ENCODE data around the gene MYL10. TPM values are rescaled to one million over a fixed set of nuclear protein-coding genes. Genes with fewer than 3 reads are reported as not detected.
"Not testable (repeated sequence)": the region's sequence is repeated elsewhere in the genome, so short reads cannot be mapped to it uniquely, and the experiment has no call there.

Gene MYL10
- polyA plus RNA-seq, 1 of the 3 experiments (the other 2 are of a cell fraction), result not detected

GRCh38 chr7:101639127-101639526 is 10.0 kb upstream of the MYL10 start:
- H2AFZ ChIP-seq (ENCODE audit: low read depth); H4K20me1 ChIP-seq (ENCODE audit: insufficient read depth); H3K27ac ChIP-seq (ENCODE audit: low read depth in 2 of 2, low read length in 1 of 2); H3K9ac ChIP-seq; H3F3A ChIP-seq (replicated peaks; ENCODE audit: insufficient read depth); POLR2A ChIA-PET; H3K27me3 ChIP-seq (ENCODE audit: insufficient read depth); H3K36me3 ChIP-seq (replicated peaks in 1 of 2; ENCODE audit: control insufficient read depth in 1 of 2, insufficient read depth in 2 of 2, low read length in 1 of 2); H3K4me3 ChIP-seq (ENCODE audit: low read depth in 2 of 2, low read length in 1 of 2); H3K79me2 ChIP-seq (ENCODE audit: insufficient read depth); H3K9me3 ChIP-seq; DNase-seq; H3K4me2 ChIP-seq; H3K9me2 ChIP-seq: not testable (repeated sequence)
- peaks cover 6 to 16% of the 10 kb centered on the region in 2 experiments; a peak in 3 of 4 replicates for H3K4me1 ChIP-seq (ENCODE audit: control insufficient read depth in 1 of 2, insufficient read depth in 2 of 2, low read depth in 1 of 2, low read length in 1 of 2)
- CTCF ChIA-PET, result interaction anchor here (1.0 to 1.1 kb wide), 2 partner anchors 37 to 100 kb away, joined by 3 read pairs; no protein-coding TSS in a partner anchor
- WGBS (ENCODE audit: low lambda C conversion rate), result 94% methylated on average over 4 of the region's 4 CpGs

GRCh38 chr7:101636822-101637623 is 7.9 kb upstream of the MYL10 start:
- no peaks in the 10 kb centered on the region for H3K9me2 ChIP-seq
- no peak overlapping the region for H2AFZ ChIP-seq (ENCODE audit: low read depth)
- H3K27ac ChIP-seq (ENCODE audit: low read depth in 2 of 2, low read length in 1 of 2), result no peak overlapping the region
- no peak overlapping the region for H3K4me3 ChIP-seq (ENCODE audit: low read depth in 2 of 2, low read length in 1 of 2)
- no peaks in the 10 kb centered on the region for H3K27me3 ChIP-seq (ENCODE audit: insufficient read depth)
- TF ChIP-seq EP300 (IDR thresholded peaks at IDR 0.05; ENCODE audit: borderline replicate concordance in 1 of 2, low read depth in 1 of 2, low read length in 1 of 2), result no peak
- no peak for TF ChIP-seq IRF3 (IDR thresholded peaks at IDR 0.05; ENCODE audit: low read depth, low read length)
- TF ChIP-seq PBX3 (IDR thresholded peaks at IDR 0.05), result no peak
- TF ChIP-seq FOSL2 (IDR thresholded peaks at IDR 0.05; ENCODE audit: borderline replicate concordance, low read depth), result no peak
- TF ChIP-seq REST (IDR thresholded peaks at IDR 0.05; ENCODE audit: low read depth, low read length), result no peak
- TF ChIP-seq CTCF (IDR thresholded peaks at IDR 0.05), result no peak
- TF ChIP-seq MXI1 (IDR thresholded peaks at IDR 0.05; ENCODE audit: low read depth, low read length), result no peak
- TF ChIP-seq TAF1 (IDR thresholded peaks at IDR 0.05; ENCODE audit: borderline replicate concordance, low read depth, low read length), result no peak
- TF ChIP-seq SIN3A (IDR thresholded peaks at IDR 0.05; ENCODE audit: borderline replicate concordance, low read depth, low read length), result no peak
- no peak for TF ChIP-seq USF2 (IDR thresholded peaks at IDR 0.05; ENCODE audit: borderline replicate concordance, low read depth, low read length)
- no peak for TF ChIP-seq ELF1 (IDR thresholded peaks at IDR 0.05)
- TF ChIP-seq MAX (IDR thresholded peaks at IDR 0.05; ENCODE audit: low read depth), result no peak
- no peak for TF ChIP-seq TEAD4 (IDR thresholded peaks at IDR 0.05; ENCODE audit: borderline replicate concordance, insufficient read depth)
- TF ChIP-seq GATA2 (CRISPR knock-in tag; IDR thresholded peaks at IDR 0.05), result no peak
- no peak for TF ChIP-seq FOXJ3 (CRISPR knock-in tag; IDR thresholded peaks at IDR 0.05)
- no peak for TF ChIP-seq JUND (IDR thresholded peaks at IDR 0.05)
- TF ChIP-seq RCOR1 (IDR thresholded peaks at IDR 0.05; ENCODE audit: low read length), result no peak
- no peaks in the 10 kb centered on the region for H3F3A ChIP-seq (replicated peaks; ENCODE audit: insufficient read depth)
- POLR2A ChIA-PET, result interaction anchor here (0.6 kb wide), 1 partner anchor 47 kb away, joined by 3 read pairs; no protein-coding TSS in a partner anchor
- CTCF ChIA-PET, result interaction anchor here (1.0 to 1.3 kb wide), 3 partner anchors 14 to 34 kb away, joined by 3 to 4 read pairs (median 3); no protein-coding TSS in a partner anchor
- H3K4me1 ChIP-seq (ENCODE audit: control insufficient read depth in 1 of 2, insufficient read depth in 2 of 2, low read depth in 1 of 2, low read length in 1 of 2), result peaks cover 6 to 16% of the 10 kb centered on the region in 2 experiments; a peak in 3 of 4 replicates
- peak overlapping the region; percentile 25 for H3K4me2 ChIP-seq
- no peaks in the 10 kb centered on the region for H3K36me3 ChIP-seq (replicated peaks in 1 of 2; ENCODE audit: control insufficient read depth in 1 of 2, insufficient read depth in 2 of 2, low read length in 1 of 2)
- no peaks in the 10 kb centered on the region for H4K20me1 ChIP-seq (ENCODE audit: insufficient read depth)
- no peak overlapping the region for H3K9ac ChIP-seq
- no peaks in the 10 kb centered on the region for H3K9me3 ChIP-seq
- peak; percentile 37 for DNase-seq
- H3K79me2 ChIP-seq (ENCODE audit: insufficient read depth), result no peaks in the 10 kb centered on the region
- 63% methylated on average over 9 of the region's 9 CpGs for WGBS (ENCODE audit: low lambda C conversion rate)
